Prostate gland (tissue), 2 donors: ENCODE data around the gene RNF168. TPM values are rescaled to one million over a fixed set of nuclear protein-coding genes. Genes with fewer than 3 reads are reported as not detected.
"Not testable (repeated sequence)": the region's sequence is repeated elsewhere in the genome, so short reads cannot be mapped to it uniquely, and the experiment has no call there.

Experiments
- DNase-seq: peaks from one replicate; pipeline ENCODE4 v3.0.0-alpha.2; 2019; ENCODE audit warnings: low spot score
- H3K27ac ChIP-seq, 2 donors: fragments of 200-600 bp; sonication (generic); 2 replicates each; pipeline ENCODE4 v1.5.1; 2017 to 2019
- H3K27me3 ChIP-seq: fragments of 200-600 bp; sonication (generic); replicated peaks from 2 replicates; pipeline ENCODE4 v1.5.1; 2019; ENCODE audit not compliant: insufficient read depth
- H3K36me3 ChIP-seq, 2 donors: fragments of 200-600 bp; sonication (generic); 1 replicate in 1 of 2; 2 replicates in 1 of 2; pipeline versions ENCODE4 v1.5.1 to v1.8.1; 2017 to 2019
- H3K4me1 ChIP-seq: fragments of 200-600 bp; sonication (generic); replicated peaks from 2 replicates; pipeline ENCODE4 v1.5.1; 2019
- H3K4me3 ChIP-seq, 2 donors: fragments of 200-600 bp; sonication (generic); 2 replicates each; pipeline ENCODE4 v1.5.1; 2017 to 2019
- H3K9me3 ChIP-seq: fragments of 200-600 bp; sonication (generic); 2 replicates; pipeline ENCODE4 v1.5.1; 2017
- CTCF ChIP-seq, 4 experiments: fragments of 200-600 bp in 2 of 4; fragments of 450-650 bp in 2 of 4; sonication (generic) in 2 of 4; IDR thresholded peaks; 1 replicate in 3 of 4; 2 replicates in 1 of 4; pipeline ENCODE4 v1.5.1; 2016 to 2019; ENCODE audit warnings: antibody characterized with exemption in 4 of 4, mild to moderate bottlenecking in 2 of 4, moderate library complexity in 2 of 4
- POLR2A ChIP-seq: fragments of 450-650 bp; IDR thresholded peaks from one replicate; pipeline ENCODE4 v1.6.1; 2016; ENCODE audit warnings: antibody characterized with exemption, mild to moderate bottlenecking
- POLR2AphosphoS5 ChIP-seq: sonication (generic); formaldehyde crosslinking; IDR thresholded peaks from one replicate; pipeline ENCODE4 v1.6.1; 2017; ENCODE audit warnings: antibody characterized with exemption
- WGBS: methylation state at CpG from one replicate; pipeline ENCODE4 v1.1.5; 2018; 5-methylcytosine and 5-hydroxymethylcytosine counted together
- intact Hi-C: fragments of 100-400 bp; cut with DNase I; formaldehyde crosslinking; loops from one replicate; pipeline ENCODE4 v1.14.2; 2022
- total RNA-seq, 2 donors: library from RNA; depleted of rRNA; stranded (reverse); fragments of >200 nt; gene quantifications; one replicate each; pipeline ENCODE4 v1.1.0, GENCODE V29; 2016

RNF168 gene
- total RNA-seq, 2 donors from 2014 or later: 17.1 to 30.6 TPM

GRCh38 chr3:196432137-196432879 is 71.3 kb downstream of the RNF168 start, which contains the start of gene UBXN7:
UBXN7 (minus strand) TSS chr3:196432427; CDS start chr3:196432399, 28 bp downstream.
- Histone ChIP-seq H3K4me1 (no peaks in the 10 kb centered on the region), H3K9me3 (no peaks in the 10 kb centered on the region), H3K36me3 (no peaks in the 10 kb centered on the region), H3K27ac (peak within 1 kb of the TSS; percentile 95 to 98), H3K27me3 (no peaks in the 10 kb centered on the region), H3K4me3 (peak within 1 kb of the TSS; percentile 96 to 100)
- intact Hi-C loops: loop anchor here (2.0 kb wide), 1 partner anchor 70 kb away; the partner anchor contains the start of gene RNF168
- WGBS: 1% methylated on average over 58 of the region's 67 CpGs
- peak; percentile 93 for DNase-seq
- peak; percentile 91 for TF ChIP-seq POLR2A
- TF ChIP-seq CTCF (IDR thresholded peaks at IDR 0.05): peak in 1 of 4 experiments; percentile 12
- peak; percentile 94 for TF ChIP-seq POLR2AphosphoS5

- intact Hi-C loops: loop anchor here (2.0 kb wide), 1 partner anchor 71 kb away; the partner anchor contains the start of gene RNF168
- Histone ChIP-seq H3K27me3 (no peaks in the 10 kb centered on the region), H3K4me3 (peak overlapping the region; percentile 96 to 100), H3K4me1 (no peaks in the 10 kb centered on the region), H3K9me3 (no peaks in the 10 kb centered on the region), H3K27ac (peak overlapping the region; percentile 95 to 98), H3K36me3 (no peaks in the 10 kb centered on the region)
- DNase-seq: peak; percentile 12
- TF ChIP-seq CTCF (IDR thresholded peaks at IDR 0.05) (no peak), POLR2AphosphoS5 (peak; percentile 60), POLR2A (peak; percentile 40)
- under 1% methylated on average over 50 of the region's 50 CpGs for WGBS
Measured at GRCh38 chr3:196431181-196432136, 72.1 kb downstream of the RNF168 start.

- DNase-seq: no peak
- TF ChIP-seq POLR2A (no peak), CTCF (IDR thresholded peaks at IDR 0.05) (no peak), POLR2AphosphoS5 (no peak)
- H3K27ac ChIP-seq: no peak overlapping the region
- 81% methylated on average over 6 of the region's 6 CpGs for WGBS
- H3K9me3 ChIP-seq: no peaks in the 10 kb centered on the region
- intact Hi-C loops: no loop called here
- H3K36me3 ChIP-seq: no peaks in the 10 kb centered on the region
- no peaks in the 10 kb centered on the region for H3K4me1 ChIP-seq
- H3K4me3 ChIP-seq: no peak overlapping the region
- no peaks in the 10 kb centered on the region for H3K27me3 ChIP-seq
Measured at GRCh38 chr3:196428041-196428440, 75.5 kb downstream of the RNF168 start.

- WGBS: 92% methylated on average over 6 of the region's 6 CpGs
- intact Hi-C loops, H3K4me3 ChIP-seq: not testable (repeated sequence)
Measured at GRCh38 chr3:196424421-196424820, 79.1 kb downstream of the RNF168 start.

More at GRCh38 chr3:196424421-196424820, 79.1 kb downstream of the RNF168 start:
- not testable (repeated sequence) for H3K4me1 ChIP-seq, H3K27me3 ChIP-seq, H3K36me3 ChIP-seq, DNase-seq, H3K27ac ChIP-seq, H3K9me3 ChIP-seq
